DOHH2 (cell line): ENCODE results near the gene ARL14.

Experiments used
- H3F3A ChIP-seq: fragments of 200-600 bp; sonication (generic), shearing (Covaris generic); 2 replicates; pipeline ENCODE4 v1.6.0; 2016; ENCODE audit warnings: antibody characterized with exemption, mild to moderate bottlenecking; ENCODE audit not compliant: control insufficient read depth, insufficient read depth
- H3K27ac ChIP-seq: fragments of 200-600 bp; sonication (generic); 2 replicates; pipeline ENCODE4 v1.5.1; 2014; ENCODE audit warnings: low read depth, mild to moderate bottlenecking, low read length, moderate library complexity
- H3K27me3 ChIP-seq: fragments of 200-600 bp; sonication (generic); 2 replicates; pipeline ENCODE4 v1.6.1; 2014; ENCODE audit warnings: mild to moderate bottlenecking, low read length, mixed read lengths; ENCODE audit not compliant: control insufficient read depth
- H3K36me3 ChIP-seq: fragments of 200-600 bp; sonication (generic); 2 replicates; pipeline ENCODE4 v1.6.1; 2014; ENCODE audit warnings: mild to moderate bottlenecking, low read length, moderate library complexity, mixed read lengths; ENCODE audit not compliant: control insufficient read depth
- H3K4me1 ChIP-seq: fragments of 200-600 bp; sonication (generic); 2 replicates; pipeline ENCODE4 v1.6.1; 2014; ENCODE audit warnings: mild to moderate bottlenecking, low read length, mixed read lengths; ENCODE audit not compliant: control insufficient read depth
- H3K4me2 ChIP-seq: fragments of 200-600 bp; sonication (generic); 2 replicates; pipeline ENCODE4 v1.6.0; 2014; ENCODE audit warnings: mild to moderate bottlenecking, low read length, moderate library complexity
- H3K4me3 ChIP-seq: fragments of 200-600 bp; sonication (generic); 2 replicates; pipeline ENCODE4 v1.5.1; 2014; ENCODE audit warnings: mild to moderate bottlenecking, low read length, mixed read lengths
- H3K79me2 ChIP-seq: fragments of 200-600 bp; sonication (generic); 2 replicates; pipeline ENCODE4 v1.6.1; 2014; ENCODE audit warnings: mild to moderate bottlenecking, low read length, mixed read lengths; ENCODE audit not compliant: control insufficient read depth
- H3K9me2 ChIP-seq: fragments of 200-600 bp; sonication (generic); replicated peaks from 2 replicates; pipeline ENCODE4 v1.6.1; 2014; ENCODE audit warnings: mild to moderate bottlenecking, low read length, mixed read lengths; ENCODE audit not compliant: control insufficient read depth
- H3K9me3 ChIP-seq: fragments of 200-600 bp; sonication (generic); 2 replicates; pipeline ENCODE4 v1.6.1; 2014; ENCODE audit warnings: antibody characterized with exemption, low read length, mixed read lengths; ENCODE audit not compliant: control insufficient read depth, insufficient read depth
- H4K20me1 ChIP-seq: fragments of 200-600 bp; sonication (generic); 2 replicates; pipeline ENCODE4 v1.6.0; 2014; ENCODE audit warnings: low read depth, mild to moderate bottlenecking, antibody characterized with exemption, low read length, moderate library complexity; ENCODE audit not compliant: control insufficient read depth, insufficient read depth
- EZH2phosphoT487 ChIP-seq: fragments of 200-600 bp; sonication (generic); IDR thresholded peaks from 2 replicates; pipeline ENCODE4 v1.6.1; 2017; ENCODE audit warnings: borderline replicate concordance, mild to moderate bottlenecking, antibody characterized with exemption, low read length, moderate library complexity, mixed read lengths
- TF ChIP-seq, protein P1 (sequence below): fragments of 200-600 bp; sonication (generic); IDR thresholded peaks from one replicate; pipeline ENCODE4 v1.5.1; 2014; ENCODE audit warnings: antibody characterized with exemption, mild to moderate bottlenecking, low read depth, low read length; ENCODE audit not compliant: poor library complexity, severe bottlenecking

ARL14 gene

DNA sequence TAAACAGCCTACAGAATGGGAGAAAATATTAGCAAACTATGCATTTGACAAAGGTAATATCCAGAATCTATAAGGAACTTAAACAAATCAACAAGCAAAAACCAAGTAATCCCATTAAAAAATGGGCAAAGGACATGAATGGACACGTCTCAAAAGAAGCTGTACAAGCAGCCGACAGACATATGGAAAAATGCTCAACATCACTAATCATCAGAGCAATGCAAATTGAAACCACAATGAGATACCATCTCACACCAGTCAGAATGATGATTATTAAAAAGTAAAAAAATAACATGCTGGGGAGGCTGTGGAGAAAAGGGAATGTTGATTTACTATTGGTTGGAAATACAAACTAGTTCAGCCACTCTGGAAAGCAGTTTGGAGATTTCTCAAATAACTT lies 48.4 kb downstream of the ARL14 start:
- H3K4me3 ChIP-seq = no peak overlapping the region
- no peak overlapping the region for H3K27ac ChIP-seq
- no peaks in the 10 kb centered on the region for H4K20me1 ChIP-seq
- TF ChIP-seq, protein P1, sequence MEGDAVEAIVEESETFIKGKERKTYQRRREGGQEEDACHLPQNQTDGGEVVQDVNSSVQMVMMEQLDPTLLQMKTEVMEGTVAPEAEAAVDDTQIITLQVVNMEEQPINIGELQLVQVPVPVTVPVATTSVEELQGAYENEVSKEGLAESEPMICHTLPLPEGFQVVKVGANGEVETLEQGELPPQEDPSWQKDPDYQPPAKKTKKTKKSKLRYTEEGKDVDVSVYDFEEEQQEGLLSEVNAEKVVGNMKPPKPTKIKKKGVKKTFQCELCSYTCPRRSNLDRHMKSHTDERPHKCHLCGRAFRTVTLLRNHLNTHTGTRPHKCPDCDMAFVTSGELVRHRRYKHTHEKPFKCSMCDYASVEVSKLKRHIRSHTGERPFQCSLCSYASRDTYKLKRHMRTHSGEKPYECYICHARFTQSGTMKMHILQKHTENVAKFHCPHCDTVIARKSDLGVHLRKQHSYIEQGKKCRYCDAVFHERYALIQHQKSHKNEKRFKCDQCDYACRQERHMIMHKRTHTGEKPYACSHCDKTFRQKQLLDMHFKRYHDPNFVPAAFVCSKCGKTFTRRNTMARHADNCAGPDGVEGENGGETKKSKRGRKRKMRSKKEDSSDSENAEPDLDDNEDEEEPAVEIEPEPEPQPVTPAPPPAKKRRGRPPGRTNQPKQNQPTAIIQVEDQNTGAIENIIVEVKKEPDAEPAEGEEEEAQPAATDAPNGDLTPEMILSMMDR = no peak
- TF ChIP-seq EZH2phosphoT487 = no peak
- H3K4me2 ChIP-seq = no peak overlapping the region
- H3K27me3 ChIP-seq = no peaks in the 10 kb centered on the region
- H3K36me3 ChIP-seq = no peaks in the 10 kb centered on the region
- H3F3A ChIP-seq = no peaks in the 10 kb centered on the region
- no peaks in the 10 kb centered on the region for H3K9me2 ChIP-seq
- H3K9me3 ChIP-seq = no peaks in the 10 kb centered on the region
- no peaks in the 10 kb centered on the region for H3K79me2 ChIP-seq
- H3K4me1 ChIP-seq = no peaks in the 10 kb centered on the region
